Measurements from ENCODE around the gene CSRP2.

CSRP2 gene

GRCh38 chr12:76891609-76892008 is 12.8 kb upstream of the CSRP2 start:
- DNase-seq (ENCODE audit: low read depth in 2 of 2) = no peak

GRCh38 chr12:76890151-76891143 is 11.6 kb upstream of the CSRP2 start:
- DNase-seq (ENCODE audit: low read depth in 2 of 2) = peak in 1 of 2 donors; percentile 49

GRCh38 chr12:76888775-76889174 is 10.0 kb upstream of the CSRP2 start:
- DNase-seq (ENCODE audit: low read depth in 2 of 2) = no peak

GRCh38 chr12:76883811-76884210 is 5.0 kb upstream of the CSRP2 start:
- no peak for DNase-seq (ENCODE audit: low read depth in 2 of 2)

GRCh38 chr12:76883151-76883550 is 4.3 kb upstream of the CSRP2 start:
- DNase-seq (ENCODE audit: low read depth in 2 of 2) = no peak

GRCh38 chr12:76882367-76882766 is 3.5 kb upstream of the CSRP2 start:
- DNase-seq (ENCODE audit: low read depth in 2 of 2) = no peak

GRCh38 chr12:76881142-76881541 is 2.3 kb upstream of the CSRP2 start:
- DNase-seq (ENCODE audit: low read depth in 2 of 2) = no peak

- DNase-seq (ENCODE audit: low read depth in 2 of 2) = no peak
These were observed 1.8 kb upstream of the CSRP2 start for GRCh38 chr12:76880519-76881023.

- DNase-seq (ENCODE audit: low read depth in 2 of 2) = no peak
These were observed 1.1 kb upstream of the CSRP2 start for GRCh38 chr12:76879710-76880518.

GRCh38 chr12:76878099-76878898 is 520 bp downstream of the CSRP2 start:
- no peak for DNase-seq (ENCODE audit: low read depth in 2 of 2)

- no peak for DNase-seq (ENCODE audit: low read depth in 2 of 2)
These were observed 2.1 kb downstream of the CSRP2 start for GRCh38 chr12:76876696-76877229.

GRCh38 chr12:76874491-76875190 is 4.2 kb downstream of the CSRP2 start:
- no peak for DNase-seq (ENCODE audit: low read depth in 2 of 2)

GRCh38 chr12:76874027-76874426 is 4.8 kb downstream of the CSRP2 start:
- no peak for DNase-seq (ENCODE audit: low read depth in 2 of 2)

- no peak for DNase-seq (ENCODE audit: low read depth in 2 of 2)
These were observed 6.4 kb downstream of the CSRP2 start for GRCh38 chr12:76872415-76872814.

- no peak for DNase-seq (ENCODE audit: low read depth in 2 of 2)
These were observed 7.1 kb downstream of the CSRP2 start for GRCh38 chr12:76871742-76872141.

GRCh38 chr12:76871082-76871481 is 7.7 kb downstream of the CSRP2 start:
- DNase-seq (ENCODE audit: low read depth in 2 of 2) = no peak

GRCh38 chr12:76866726-76867125 is 12.1 kb downstream of the CSRP2 start:
- DNase-seq (ENCODE audit: low read depth in 2 of 2) = no peak

GRCh38 chr12:76866151-76866567 is 12.7 kb downstream of the CSRP2 start:
- no peak for DNase-seq (ENCODE audit: low read depth in 2 of 2)

- no peak for DNase-seq (ENCODE audit: low read depth in 2 of 2)
These were observed 13.9 kb downstream of the CSRP2 start for GRCh38 chr12:76864791-76865400.

GRCh38 chr12:76863837-76864236 is 15.0 kb downstream of the CSRP2 start:
- DNase-seq (ENCODE audit: low read depth in 2 of 2) = no peak
